ENCODE measurements around the gene BAHD1. TPM values are rescaled to one million over a fixed set of nuclear protein-coding genes. Genes with fewer than 3 reads are reported as not detected.

BAHD1 gene
- total and polyA plus RNA-seq, 7 donors, result 9.9 to 15.6 (median 13.3) TPM

DNA sequence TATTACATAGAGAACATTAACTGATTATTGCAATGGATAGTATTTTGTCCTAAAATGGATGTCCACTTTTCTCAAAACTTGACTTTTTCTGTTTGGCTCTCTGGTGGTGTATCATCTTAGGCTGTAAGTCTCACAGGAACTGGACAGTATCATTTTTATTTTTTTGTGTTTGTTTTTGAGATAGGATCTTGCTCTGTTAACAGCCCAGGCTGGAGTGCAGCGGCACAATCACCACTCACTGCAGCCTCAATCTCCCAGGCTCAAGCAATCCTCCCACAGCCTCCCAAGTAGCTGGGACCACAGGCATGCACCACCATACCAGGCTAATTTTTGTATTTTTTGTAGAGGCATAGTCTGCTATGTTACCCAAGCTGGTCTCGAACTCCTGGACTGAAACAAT is 43.2 kb downstream of the BAHD1 start:
- Histone ChIP-seq H3K27me3 (ENCODE audit: insufficient read depth in 3 of 3, low read length in 2 of 3) (no peaks in the 10 kb centered on the region), H3K4me3 (no peak overlapping the region), H3K9me3 (no peaks in the 10 kb centered on the region), H3K27ac (no peak overlapping the region), H3K4me1 (no peaks in the 10 kb centered on the region), H3K36me3 (ENCODE audit: insufficient read depth in 1 of 2, low read depth in 1 of 2) (no peaks in the 10 kb centered on the region)
- TF ChIP-seq, protein P1, sequence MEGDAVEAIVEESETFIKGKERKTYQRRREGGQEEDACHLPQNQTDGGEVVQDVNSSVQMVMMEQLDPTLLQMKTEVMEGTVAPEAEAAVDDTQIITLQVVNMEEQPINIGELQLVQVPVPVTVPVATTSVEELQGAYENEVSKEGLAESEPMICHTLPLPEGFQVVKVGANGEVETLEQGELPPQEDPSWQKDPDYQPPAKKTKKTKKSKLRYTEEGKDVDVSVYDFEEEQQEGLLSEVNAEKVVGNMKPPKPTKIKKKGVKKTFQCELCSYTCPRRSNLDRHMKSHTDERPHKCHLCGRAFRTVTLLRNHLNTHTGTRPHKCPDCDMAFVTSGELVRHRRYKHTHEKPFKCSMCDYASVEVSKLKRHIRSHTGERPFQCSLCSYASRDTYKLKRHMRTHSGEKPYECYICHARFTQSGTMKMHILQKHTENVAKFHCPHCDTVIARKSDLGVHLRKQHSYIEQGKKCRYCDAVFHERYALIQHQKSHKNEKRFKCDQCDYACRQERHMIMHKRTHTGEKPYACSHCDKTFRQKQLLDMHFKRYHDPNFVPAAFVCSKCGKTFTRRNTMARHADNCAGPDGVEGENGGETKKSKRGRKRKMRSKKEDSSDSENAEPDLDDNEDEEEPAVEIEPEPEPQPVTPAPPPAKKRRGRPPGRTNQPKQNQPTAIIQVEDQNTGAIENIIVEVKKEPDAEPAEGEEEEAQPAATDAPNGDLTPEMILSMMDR (IDR thresholded peaks at IDR 0.05), result no peak
- 91 to 98% (median 96%) methylated on average over 2 of the region's 2 CpGs for WGBS, 3 donors
- no peak for DNase-seq
- intact Hi-C loops (cut with DNase I), result no loop called here
- ATAC-seq, result no peak

DNA sequence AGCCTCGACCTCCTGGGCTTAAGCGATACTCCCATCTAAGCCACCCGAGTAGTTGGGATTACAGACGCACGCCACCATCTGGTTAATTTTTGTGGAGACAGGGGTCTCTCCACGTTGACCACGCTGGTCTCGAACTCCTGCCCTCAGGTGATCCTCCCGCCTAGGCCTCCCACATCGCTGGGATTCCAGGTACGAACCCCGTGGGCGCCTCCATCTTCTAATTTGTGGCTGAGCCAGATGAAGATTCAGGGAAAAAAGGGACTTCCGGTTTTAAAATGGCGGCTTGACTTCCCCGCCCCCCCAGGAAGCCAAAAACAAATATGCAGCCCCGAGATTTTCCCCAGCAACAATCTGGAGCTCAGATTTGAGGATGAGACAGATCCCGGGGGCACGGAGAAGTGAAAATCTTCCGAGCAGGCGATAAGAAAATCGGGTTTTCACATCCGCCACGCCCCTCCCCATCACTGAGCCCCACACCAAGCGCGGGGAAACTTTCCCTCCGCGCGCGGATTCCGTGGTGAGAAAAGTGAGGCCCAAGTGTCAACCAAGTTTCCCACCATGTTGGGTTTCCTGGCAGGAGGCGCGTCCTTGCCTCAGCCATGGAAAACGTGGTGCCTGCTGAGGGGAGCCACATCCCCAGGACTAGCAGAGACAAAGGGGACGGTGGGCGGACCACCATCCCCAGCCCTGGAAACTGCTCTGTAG is 45.5 kb downstream of the BAHD1 start:
- DNase-seq, result no peak
- TF ChIP-seq, protein P1 (IDR thresholded peaks at IDR 0.05), result no peak
- H3K4me3 ChIP-seq, result no peak overlapping the region

DNA sequence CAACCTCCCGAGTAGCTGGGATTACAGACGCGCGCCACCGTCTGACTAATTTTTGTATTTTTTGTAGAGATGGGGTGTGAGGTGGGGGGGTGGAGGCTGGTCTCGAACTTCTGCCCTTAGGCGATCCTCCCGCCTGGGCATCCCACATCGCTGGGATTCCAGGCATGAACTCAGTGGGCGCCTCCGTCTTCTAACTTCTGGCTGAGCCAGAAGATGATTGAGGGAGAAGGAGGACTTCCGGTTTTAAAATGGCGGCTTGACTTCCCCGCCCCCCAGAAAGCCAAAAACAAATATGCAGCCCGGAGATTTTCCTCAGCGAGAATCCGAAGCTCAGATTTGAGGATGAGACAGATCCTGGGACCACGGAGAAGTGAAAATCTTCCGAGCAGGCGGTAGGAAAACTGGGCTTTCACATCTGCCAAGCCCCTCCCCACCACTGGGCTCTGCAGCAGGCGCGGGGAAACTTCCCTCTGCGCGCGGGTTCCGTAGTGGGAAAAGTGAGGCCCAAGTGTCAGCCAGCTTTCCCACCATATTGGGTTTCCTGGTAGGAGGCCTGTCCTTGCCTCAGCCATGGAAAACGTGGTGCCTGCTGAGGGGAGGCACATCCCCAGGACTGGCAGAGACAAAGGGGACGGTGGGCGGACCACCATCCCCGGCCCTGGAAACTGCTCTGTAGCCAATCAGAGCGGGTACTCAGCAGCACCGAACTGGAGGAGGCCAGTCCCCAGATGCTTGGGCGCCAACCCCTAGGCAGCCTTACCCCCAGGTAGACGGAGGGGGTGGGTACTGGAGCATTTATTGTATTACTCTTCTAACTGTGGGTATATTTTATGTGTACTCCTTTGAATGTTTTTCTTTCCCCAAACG is 47.3 kb downstream of the BAHD1 start:
- Histone ChIP-seq H3K27me3 (ENCODE audit: insufficient read depth in 3 of 3, low read length in 2 of 3) (no peaks in the 10 kb centered on the region), H3K4me1 (no peaks in the 10 kb centered on the region), H3K27ac (no peak overlapping the region), H3K9me3 (no peaks in the 10 kb centered on the region), H3K36me3 (ENCODE audit: insufficient read depth in 1 of 2, low read depth in 1 of 2) (no peaks in the 10 kb centered on the region), H3K4me3 (no peak overlapping the region)
- intact Hi-C loops (cut with DNase I), result no loop called here
- ATAC-seq, result no peak
- TF ChIP-seq, protein P1 (IDR thresholded peaks at IDR 0.05), result no peak
- DNase-seq, result no peak
- 81 to 90% (median 90%) methylated on average over 35 of the region's 35 CpGs for WGBS, 3 donors

More for the DNA sequence above, 45.5 kb downstream of the BAHD1 start:
- 84 to 89% (median 88%) methylated on average over 36 of the region's 36 CpGs for WGBS, 3 donors
- no peak for ATAC-seq
- H3K27me3 ChIP-seq (ENCODE audit: insufficient read depth in 3 of 3, low read length in 2 of 3), result no peaks in the 10 kb centered on the region
- H3K36me3 ChIP-seq (ENCODE audit: insufficient read depth in 1 of 2, low read depth in 1 of 2), result no peaks in the 10 kb centered on the region
- no peaks in the 10 kb centered on the region for H3K9me3 ChIP-seq
- no peaks in the 10 kb centered on the region for H3K4me1 ChIP-seq
- intact Hi-C loops (cut with DNase I), result no loop called here
- H3K27ac ChIP-seq, result no peak overlapping the region

DNA sequence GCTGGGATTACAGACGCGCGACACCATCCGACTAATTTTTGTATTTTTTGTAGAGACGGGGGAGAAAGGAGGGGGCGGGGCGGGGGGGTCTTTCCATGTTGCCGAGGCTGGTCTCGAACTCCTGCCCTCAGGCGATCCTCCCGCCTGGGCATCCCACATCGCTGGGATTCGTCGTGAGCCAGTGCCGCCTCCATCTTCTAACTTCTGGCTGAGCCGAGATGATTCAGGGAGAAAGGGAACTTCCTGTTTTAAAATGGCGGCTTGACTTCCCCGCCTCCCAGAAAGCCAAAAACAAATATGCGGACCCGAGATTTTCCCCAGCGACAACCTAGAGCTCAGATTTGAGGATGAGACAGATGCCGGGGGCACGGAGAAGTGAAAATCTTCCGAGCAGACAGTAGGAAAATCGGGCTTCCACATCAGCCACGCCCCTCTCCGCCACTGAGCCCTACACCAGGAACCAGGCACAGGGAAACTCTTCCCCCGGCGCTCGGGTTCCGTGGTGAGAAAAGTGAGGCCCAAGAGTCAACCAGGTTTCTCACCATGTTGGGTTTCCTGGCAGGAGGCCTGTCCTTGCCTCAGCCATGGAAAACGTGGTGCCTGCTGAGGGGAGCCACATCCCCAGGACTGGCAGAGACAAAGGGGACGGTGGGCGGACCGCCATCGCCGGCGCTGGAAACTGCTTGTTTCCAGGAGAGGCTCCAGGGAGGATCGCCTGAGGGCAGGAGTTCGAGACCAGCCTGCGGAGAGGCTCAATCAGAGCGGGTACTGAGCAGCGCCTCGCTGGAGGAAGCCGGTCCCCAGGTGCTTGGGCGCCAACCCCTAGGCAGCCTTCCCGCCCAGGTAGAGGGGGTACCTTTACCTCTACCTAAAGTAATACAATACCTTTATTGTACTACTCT is 48.8 kb downstream of the BAHD1 start:
- H3K36me3 ChIP-seq (ENCODE audit: insufficient read depth in 1 of 2, low read depth in 1 of 2), result no peaks in the 10 kb centered on the region
- intact Hi-C loops (cut with DNase I), result no loop called here
- TF ChIP-seq, protein P1 (IDR thresholded peaks at IDR 0.05), result no peak
- no peaks in the 10 kb centered on the region for H3K4me1 ChIP-seq
- 84 to 92% (median 85%) methylated on average over 44 to 47 of the region's 47 CpGs for WGBS, 3 donors
- ATAC-seq (no peak), DNase-seq (no peak)
- no peak overlapping the region for H3K27ac ChIP-seq
- no peaks in the 10 kb centered on the region for H3K9me3 ChIP-seq
- no peaks in the 10 kb centered on the region for H3K27me3 ChIP-seq (ENCODE audit: insufficient read depth in 3 of 3, low read length in 2 of 3)
- H3K4me3 ChIP-seq, result no peak overlapping the region
